ENCODE data around the gene DPH3.

- no peak for TF ChIP-seq EP300 (IDR thresholded peaks at IDR 0.05)
- TF ChIP-seq, protein P1, sequence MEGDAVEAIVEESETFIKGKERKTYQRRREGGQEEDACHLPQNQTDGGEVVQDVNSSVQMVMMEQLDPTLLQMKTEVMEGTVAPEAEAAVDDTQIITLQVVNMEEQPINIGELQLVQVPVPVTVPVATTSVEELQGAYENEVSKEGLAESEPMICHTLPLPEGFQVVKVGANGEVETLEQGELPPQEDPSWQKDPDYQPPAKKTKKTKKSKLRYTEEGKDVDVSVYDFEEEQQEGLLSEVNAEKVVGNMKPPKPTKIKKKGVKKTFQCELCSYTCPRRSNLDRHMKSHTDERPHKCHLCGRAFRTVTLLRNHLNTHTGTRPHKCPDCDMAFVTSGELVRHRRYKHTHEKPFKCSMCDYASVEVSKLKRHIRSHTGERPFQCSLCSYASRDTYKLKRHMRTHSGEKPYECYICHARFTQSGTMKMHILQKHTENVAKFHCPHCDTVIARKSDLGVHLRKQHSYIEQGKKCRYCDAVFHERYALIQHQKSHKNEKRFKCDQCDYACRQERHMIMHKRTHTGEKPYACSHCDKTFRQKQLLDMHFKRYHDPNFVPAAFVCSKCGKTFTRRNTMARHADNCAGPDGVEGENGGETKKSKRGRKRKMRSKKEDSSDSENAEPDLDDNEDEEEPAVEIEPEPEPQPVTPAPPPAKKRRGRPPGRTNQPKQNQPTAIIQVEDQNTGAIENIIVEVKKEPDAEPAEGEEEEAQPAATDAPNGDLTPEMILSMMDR (IDR thresholded peaks at IDR 0.05): no peak
- TF ChIP-seq POLR2A (IDR thresholded peaks at IDR 0.05): no peak
Measured at GRCh38 chr3:16236030-16236639, 28.6 kb downstream of the DPH3 start.

Data from ovary (tissue), 3 donors.